ENCODE results near the gene UNC5C. TPM values are rescaled to one million over a fixed set of nuclear protein-coding genes. Genes with fewer than 3 reads are reported as not detected.

UNC5C gene
- total RNA-seq, 1 donor from 2014 or later: 0.35 TPM

- DNase-seq (ENCODE audit: low spot score): no peak
Observed at GRCh38 chr4:95546866-95547714, 1.7 kb downstream of the UNC5C start.

DNA sequence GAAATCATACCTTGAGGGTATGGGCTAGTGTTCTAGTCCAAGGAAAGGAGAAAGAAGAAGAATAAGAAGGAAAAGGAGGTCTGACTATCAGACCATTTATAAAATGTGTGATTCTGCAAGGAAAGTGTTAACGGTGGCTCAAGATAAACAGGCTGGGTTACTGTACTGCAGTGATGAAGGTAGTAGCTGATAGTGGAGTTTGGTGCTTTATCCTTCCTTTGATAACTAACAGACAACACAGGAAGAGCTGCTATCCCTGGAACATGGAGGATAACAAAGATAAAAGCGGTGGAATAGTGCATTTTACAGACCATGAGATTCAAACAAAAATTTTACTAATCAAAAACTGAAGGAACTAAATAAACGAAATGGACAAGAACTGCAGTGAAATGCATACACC is 2.6 kb downstream of the UNC5C start:
- no peak for DNase-seq (ENCODE audit: low spot score)

- DNase-seq (ENCODE audit: low spot score): no peak
Observed at GRCh38 chr4:95545546-95545945, 3.2 kb downstream of the UNC5C start.

DNA sequence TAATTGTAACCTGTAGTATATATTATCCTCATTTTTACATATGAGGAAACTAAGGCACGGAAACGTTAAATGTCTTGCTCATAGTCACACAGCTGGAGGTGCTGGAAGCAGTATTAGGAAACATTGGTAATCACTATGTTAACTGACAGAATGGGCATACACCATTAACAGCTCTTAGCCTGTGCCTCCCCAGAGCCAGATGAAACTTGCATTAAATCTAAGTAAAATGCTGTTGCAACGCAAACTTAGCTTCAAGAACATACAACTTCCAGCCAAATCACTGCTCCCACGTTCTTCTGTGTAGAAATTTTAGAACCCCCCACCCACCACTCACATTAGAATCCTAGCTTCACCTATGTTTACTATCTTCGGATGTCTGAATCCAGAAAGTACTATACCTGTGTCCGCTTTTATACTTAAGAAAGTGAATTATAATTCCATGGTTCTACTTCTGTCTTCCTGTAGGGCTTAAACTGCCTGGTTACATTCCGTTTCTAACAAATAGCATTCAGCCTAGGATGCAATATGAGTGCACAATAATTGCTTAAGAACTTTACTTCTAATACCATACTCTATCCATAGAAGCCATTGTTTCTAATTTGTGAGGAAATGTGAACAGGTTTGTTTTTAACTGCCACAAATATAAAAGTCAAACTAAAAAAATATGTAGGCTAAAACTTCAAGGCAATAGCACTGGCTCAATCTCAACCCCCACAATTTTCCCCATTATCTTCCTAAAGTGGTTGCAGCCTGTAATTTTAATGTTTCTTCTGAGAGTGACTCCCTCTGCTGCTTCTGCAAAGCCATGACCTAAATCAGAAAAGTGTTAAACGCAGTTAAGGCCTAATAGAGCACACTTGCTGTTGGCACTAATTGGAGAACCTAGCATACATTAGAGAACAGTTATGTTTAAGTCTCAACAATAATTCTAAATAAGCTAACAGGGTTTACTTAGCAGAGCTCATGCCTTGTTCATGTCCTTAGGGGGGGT is 4.4 kb downstream of the UNC5C start:
- DNase-seq (ENCODE audit: low spot score): no peak

DNA sequence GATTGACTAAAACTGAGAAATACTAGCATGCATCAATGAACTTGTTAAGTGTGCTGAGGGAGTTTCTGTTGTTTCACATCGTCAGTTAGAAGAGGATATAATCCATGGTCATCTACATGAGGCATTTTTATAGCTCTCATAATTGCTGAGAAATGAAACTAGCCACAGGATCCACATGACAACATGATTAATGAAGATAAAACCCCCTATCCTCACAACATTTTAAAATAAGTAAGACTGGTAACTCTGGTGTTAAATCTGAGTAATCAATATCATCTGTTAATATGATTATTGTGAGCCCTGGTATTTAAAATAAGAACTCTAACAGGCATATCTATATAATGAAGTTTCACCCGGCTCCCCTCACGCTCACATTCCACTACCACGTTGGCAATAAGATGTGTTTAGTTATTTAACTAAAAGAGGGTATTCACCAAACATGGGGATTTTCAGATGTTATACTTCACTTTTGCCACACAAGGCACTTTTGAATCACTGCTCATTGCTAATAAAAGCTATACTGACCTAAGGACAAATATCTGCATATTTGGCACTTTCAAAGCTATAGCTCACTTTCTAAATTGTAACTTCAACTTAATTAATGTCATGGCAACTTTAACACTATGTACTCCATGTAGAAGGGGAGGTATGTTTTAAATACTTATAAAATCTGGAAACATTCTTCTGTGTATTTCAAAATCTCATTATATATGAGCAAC is 6.7 kb downstream of the UNC5C start:
- no peak for DNase-seq (ENCODE audit: low spot score)

DNA sequence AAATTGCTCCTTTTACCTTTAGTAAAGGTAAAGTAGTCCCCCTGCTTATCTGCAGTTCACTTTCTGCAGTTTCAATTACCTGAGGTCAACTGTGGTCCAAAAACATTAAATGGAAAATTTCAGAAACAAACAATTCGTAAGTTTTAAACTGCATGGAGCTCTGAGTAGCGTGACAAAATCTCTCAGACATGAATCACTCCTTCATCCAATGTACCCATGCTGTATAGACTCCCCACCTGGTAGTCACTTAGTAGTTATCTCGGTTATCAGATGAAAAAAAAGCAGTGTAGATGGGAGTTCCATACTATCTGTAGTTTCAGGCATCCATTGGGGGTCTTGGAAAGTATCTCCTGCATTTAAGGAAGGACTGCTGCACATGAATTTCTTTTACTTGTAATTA is 7.7 kb downstream of the UNC5C start:
- DNase-seq (ENCODE audit: low spot score): no peak

DNA sequence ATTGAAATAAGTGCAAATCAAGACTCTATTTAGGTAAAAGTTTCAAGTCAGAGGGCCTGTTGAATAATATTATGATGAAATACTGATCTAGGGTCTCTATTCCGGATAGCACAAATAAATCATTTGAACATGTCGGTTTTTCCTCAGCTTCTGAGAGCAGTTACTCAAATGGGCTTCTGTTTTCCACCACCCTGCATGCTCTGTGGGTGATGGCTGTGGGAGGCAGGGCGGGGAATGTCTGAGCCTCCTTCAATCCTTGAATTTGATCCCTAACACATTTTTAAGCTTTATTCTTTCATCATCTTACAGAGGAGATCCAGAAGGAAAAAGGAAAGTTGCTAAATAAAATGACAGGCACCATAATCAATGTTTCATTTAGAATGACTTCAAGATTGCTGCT is 8.5 kb downstream of the UNC5C start:
- DNase-seq (ENCODE audit: low spot score): no peak

- no peak for DNase-seq (ENCODE audit: low spot score)
Observed at GRCh38 chr4:95539106-95539505, 9.7 kb downstream of the UNC5C start.

- no peak for DNase-seq (ENCODE audit: low spot score)
Observed at GRCh38 chr4:95537863-95538488, 10.8 kb downstream of the UNC5C start.

GRCh38 chr4:95537191-95537590 is 11.6 kb downstream of the UNC5C start:
- DNase-seq (ENCODE audit: low spot score): no peak

DNA sequence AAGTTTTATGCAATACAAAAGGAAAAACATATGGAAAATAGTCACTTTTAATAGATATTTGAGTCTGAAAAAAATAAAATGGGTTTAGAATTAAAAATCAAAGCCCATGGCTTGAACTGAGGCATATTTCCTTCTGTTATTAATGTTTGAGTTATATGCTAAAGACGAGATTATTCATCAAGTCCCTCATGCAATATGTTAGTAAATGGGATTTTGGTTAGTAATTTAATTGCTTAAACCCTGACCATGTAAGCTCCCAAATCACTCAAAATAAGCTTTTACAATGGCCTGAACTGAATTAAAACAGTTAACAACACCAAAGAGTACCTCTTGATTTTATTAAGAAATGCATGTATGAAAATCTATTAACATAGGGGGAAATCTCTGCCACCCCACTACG is 12.1 kb downstream of the UNC5C start:
- DNase-seq (ENCODE audit: low spot score): no peak

DNA sequence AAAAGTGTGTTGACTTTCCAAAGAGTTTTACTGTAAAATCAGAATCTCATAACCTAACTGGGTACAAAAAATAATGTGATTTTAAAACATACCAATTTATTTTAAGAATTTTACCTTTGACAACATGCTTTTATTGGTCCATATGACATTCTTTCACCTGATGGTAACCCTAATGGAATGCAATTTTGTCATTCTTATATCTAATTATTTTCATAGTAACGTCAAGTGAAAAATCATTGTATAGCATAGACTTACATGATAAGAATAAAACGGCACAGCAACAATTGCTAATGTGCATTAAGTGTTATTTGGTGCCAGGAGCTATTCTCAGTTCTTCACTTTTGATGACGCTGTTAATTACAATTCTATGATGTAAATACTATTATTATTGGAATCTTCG is 13.6 kb downstream of the UNC5C start:
- DNase-seq (ENCODE audit: low spot score): no peak

DNA sequence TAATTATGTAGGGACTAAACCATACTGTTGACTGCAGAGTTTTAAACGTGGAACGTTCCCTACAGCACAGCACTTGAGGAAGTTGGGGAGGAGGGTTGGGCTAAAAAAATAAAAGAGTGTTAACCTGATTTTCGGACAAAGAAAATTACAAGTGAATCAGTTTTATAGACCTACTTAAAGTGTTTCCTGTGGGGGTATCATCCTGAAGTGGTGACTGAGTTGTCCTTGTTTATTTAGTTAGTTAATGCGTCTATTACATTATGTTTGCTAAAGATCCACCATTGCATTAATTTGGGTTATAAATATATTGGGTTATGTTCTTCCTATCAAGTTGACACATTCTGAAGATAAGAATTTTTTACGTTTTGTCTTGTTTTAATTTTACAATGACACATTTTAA is 14.7 kb downstream of the UNC5C start:
- no peak for DNase-seq (ENCODE audit: low spot score)

DNA sequence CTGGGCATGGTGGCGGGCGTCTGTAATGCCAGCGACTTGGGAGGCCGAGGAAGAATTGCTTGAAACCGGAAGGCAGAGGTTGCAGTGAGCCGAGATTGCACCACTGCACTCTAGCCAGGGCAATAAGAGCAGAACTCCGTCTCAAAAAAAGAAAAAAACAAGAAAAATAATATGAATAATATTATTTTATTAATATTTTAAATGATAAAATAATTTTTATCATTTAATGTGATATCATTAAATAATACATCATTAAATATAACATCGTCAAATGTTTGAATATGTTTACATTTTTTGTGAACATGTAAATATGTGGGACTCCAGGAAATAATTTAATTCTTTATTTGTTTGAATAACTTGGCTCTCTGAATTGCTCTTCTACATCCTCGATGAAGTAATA is 15.5 kb downstream of the UNC5C start:
- DNase-seq (ENCODE audit: low spot score): no peak

GRCh38 chr4:95532305-95532704 is 16.5 kb downstream of the UNC5C start:
- no peak for DNase-seq (ENCODE audit: low spot score)

DNA sequence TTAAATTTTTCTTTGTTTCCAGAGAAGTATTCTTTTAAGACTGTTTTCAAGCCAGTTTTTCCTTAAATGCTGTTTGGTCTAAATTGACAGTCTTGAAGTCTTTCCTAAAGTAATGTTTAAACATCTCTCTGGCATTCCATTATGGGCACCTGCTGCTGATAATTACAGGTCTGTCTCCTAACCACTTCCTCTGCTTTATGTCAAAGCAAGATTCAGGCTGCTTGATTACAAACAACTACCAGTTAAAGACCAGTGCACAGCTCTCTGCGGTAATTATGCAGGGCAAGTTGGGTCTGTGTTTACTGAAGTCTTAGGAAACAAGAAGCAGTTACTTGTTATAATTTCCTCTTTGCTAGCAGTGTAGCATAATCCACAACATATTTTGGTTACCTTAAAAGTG is 17.6 kb downstream of the UNC5C start:
- DNase-seq (ENCODE audit: low spot score): no peak

GRCh38 chr4:95529946-95530345 is 18.8 kb downstream of the UNC5C start:
- DNase-seq (ENCODE audit: low spot score): no peak

DNA sequence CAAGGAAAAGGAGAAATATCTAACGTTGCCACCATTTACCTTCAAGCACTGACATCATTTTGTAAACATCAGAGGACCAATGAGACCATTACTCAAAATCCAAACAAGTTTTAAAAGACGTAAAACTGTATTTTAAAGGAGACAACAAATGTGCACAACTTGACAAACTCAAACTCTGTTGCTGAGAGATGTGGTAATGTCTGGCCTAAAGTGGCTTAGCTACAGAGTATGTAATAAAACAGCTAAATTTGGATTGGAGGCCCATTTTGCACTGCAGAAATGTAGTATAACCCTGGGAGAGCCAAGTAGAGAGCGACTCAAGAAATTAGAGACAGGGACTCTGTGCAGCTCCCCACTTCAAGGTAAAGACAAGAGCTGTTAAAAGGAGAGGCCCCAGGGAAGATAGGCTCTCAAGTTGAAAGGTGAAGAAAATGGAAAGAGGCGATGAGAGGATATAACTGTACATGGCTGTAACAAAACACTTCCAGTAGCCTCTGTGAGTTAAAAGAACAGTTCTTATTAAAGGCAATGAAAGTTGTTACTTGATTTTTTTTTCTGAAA is 20.3 kb downstream of the UNC5C start:
- DNase-seq (ENCODE audit: low spot score): no peak

GRCh38 chr4:95526075-95526474 is 22.7 kb downstream of the UNC5C start:
- no peak for DNase-seq (ENCODE audit: low spot score)

GRCh38 chr4:95524729-95525128 is 24.0 kb downstream of the UNC5C start:
- no peak for DNase-seq (ENCODE audit: low spot score)

DNA sequence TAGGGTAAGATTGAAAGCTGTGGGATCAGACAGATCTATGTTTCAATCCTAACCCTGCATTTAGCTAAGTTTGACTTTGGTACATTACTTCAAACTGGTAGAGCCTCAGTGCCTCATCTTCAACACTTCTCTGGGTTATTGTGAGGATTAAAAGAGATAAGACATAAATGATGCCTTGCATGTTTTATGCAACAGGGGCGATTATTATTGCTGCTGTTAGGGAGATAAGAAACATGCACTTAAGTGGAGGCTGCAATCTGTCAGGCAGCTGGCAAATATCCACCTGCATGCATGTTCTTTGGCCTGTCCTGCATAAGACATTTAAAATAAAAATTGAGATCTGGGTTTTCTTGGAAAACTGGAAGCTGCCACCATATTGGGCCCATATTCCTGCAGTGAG is 24.6 kb downstream of the UNC5C start:
- no peak for DNase-seq (ENCODE audit: low spot score)
